ENCODE data around the gene RIC8B.

DNA sequence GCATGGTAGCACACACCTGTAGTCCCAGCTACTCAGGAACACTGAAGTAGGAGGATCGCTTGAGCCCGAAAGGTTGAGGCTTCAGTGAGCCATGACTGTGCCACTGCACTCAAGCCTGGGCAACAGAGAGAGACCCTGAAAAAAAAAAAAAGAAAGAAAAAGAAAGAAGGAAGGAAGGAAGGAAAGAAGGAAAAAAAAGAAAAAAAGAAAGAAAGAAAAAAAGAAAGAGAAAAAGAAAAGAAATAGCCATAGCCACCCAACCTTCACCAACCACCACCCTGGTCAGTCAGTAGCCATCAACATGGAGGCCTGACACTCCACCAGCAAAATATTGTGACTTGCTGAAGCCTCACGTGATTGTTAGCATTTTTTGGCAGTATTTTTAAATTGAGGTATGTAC, 159.8 kb downstream of the RIC8B start:
- TF ChIP-seq, protein P1, sequence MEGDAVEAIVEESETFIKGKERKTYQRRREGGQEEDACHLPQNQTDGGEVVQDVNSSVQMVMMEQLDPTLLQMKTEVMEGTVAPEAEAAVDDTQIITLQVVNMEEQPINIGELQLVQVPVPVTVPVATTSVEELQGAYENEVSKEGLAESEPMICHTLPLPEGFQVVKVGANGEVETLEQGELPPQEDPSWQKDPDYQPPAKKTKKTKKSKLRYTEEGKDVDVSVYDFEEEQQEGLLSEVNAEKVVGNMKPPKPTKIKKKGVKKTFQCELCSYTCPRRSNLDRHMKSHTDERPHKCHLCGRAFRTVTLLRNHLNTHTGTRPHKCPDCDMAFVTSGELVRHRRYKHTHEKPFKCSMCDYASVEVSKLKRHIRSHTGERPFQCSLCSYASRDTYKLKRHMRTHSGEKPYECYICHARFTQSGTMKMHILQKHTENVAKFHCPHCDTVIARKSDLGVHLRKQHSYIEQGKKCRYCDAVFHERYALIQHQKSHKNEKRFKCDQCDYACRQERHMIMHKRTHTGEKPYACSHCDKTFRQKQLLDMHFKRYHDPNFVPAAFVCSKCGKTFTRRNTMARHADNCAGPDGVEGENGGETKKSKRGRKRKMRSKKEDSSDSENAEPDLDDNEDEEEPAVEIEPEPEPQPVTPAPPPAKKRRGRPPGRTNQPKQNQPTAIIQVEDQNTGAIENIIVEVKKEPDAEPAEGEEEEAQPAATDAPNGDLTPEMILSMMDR (IDR thresholded peaks at IDR 0.05): no peak
- no peak for TF ChIP-seq POLR2A (IDR thresholded peaks at IDR 0.05)
